Endometrial microvascular endothelial cells (primary cell): ENCODE data around the gene CCNY. TPM values are rescaled to one million over a fixed set of nuclear protein-coding genes. Genes with fewer than 3 reads are reported as not detected.

Experiments used
- in situ Hi-C: cut with HindIII; loops from 2 replicates; pipeline ENCODE4 v1.10.0; 2017; ENCODE audit warnings: low sequenced_read_pairs, low pct_unique_long_range_greater_than_20kb; ENCODE audit errors: inconsistent ontology term
- total RNA-seq: library from RNA; depleted of rRNA; stranded (reverse); fragments of >200 nt; gene quantifications from one replicate; pipeline ENCODE4 v1.2.3, GENCODE V29; 2015; ENCODE audit errors: inconsistent ontology term

CCNY gene
- total RNA-seq, 1 donor from 2014 or later, result 54.7 TPM

DNA sequence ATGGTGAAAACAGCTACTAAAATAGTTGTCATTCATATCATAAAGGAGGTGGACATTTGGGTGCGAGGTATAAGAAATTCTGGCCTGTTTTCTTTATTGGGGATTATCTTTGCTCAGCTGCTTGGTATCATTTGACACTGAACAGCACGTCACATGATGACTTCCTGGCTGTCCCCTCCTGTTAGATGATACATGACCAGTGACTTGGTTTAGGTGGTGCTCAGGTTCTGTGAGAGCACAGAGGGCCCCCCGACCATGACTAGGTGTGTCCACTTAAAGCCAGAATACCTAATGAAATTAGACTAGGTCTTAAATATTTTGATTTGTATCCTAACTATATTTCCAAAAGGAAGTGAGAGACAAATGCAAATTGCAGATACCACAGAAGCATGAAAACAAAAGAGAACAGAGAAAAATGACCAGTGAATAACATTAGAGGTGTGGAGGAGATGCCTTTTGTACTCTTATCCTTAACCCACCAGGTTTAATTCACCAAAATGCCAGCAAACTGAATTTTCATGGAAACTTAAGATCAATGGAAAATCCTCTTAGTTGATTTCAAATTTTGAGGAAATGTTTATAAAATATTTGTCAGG lies 218.2 kb downstream of the CCNY start:
- in situ Hi-C loops, result no loop called here

DNA sequence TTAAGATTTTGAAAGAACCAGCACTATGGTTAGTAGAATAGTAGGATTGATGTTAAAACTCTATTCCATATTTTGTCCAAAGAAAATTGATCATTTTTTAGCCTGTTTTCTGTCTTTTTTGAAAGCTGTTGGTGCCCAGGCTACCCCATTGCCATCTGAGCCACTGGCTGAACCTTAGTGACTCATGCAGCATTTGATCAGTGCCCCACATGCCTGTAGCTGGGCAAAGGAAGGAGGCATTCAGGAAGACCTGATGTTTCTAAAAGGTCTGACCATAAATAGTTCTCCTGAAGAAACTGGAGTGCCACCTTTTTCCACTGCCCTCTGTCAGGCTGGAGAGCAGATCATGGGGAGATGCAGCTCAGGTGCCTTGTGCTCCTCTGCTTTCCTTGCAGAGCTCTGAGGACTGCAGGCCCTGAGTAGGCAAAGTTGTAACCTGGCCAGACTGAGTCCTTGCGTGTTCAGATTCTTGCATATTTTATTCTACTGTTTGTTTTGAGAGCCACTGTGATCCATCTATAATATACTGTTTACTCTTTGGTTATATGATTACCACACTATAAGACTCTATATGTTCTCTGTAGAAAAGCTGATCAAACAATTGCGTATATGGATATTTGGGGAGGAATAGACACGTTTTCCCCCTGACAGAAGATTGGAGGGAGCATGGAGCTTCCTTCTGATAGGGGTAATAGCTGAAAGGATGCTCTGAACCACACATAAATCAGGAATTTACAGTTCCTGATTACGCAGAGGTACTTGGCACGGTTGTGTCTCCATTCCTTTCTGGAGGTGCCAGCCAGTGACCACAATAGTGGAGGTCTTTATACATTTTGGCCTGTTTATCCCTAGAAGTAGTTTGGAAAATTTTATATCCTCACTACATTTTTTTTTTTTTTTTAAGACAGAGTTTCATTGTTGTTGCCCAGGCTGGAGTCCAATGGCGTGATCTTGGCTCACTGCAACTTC lies 219.9 kb downstream of the CCNY start:
- in situ Hi-C loops, result no loop called here

GRCh38 chr10:35558276-35558675 lies 222.0 kb downstream of the CCNY start:
- in situ Hi-C loops, result no loop called here

GRCh38 chr10:35559416-35559815 lies 223.1 kb downstream of the CCNY start:
- in situ Hi-C loops, result no loop called here

GRCh38 chr10:35561715-35562114 lies 225.4 kb downstream of the CCNY start:
- in situ Hi-C loops, result no loop called here

DNA sequence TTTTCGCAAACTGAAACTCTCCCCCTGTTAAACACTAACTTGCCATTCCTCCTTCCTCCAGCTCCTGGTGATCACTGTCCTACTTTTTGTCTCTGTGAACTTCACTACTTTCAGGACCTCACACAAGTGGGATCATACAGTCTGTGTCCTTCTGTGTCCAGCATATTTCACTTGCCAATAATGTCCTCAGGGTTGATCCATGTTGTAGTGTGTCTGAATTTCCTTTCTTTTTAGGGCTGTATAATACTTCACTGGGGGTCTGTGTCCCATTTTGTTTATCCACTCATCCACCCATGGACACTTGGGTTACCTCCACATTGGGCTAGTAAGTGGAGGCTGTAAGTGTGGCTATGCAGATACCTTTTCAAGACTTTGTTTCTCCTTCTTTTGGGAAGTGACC lies 226.1 kb downstream of the CCNY start:
- in situ Hi-C loops, result no loop called here

DNA sequence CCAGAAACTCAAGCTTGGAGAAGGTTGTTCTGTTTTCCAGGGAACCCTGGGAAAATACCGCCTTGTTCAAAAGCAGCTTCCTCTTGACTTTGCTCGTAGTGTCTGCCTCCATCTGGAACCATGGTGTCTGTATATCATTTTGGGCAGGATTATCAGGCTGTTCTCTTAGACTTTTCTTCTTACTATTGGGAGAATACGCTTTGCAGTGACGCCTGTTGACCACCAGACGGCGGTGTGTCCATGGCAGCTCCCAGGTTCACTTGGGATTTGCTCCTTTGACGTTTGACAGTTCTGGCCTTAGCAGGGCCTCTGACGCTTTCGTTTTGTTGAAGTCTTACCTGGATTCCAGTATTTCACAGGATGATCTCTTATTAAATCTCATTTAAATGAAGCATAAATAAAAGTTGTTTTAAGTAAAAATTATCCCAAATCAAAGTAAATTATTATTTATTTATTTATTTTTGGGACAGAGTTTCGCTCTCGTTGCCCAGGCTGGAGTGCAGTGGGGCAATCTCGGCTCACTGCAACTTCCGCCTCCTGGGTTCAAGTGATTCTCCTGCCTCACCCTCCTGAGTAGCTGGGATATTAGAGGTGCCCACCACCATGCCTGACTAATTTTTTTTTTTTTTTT lies 227.1 kb downstream of the CCNY start:
- in situ Hi-C loops, result no loop called here

DNA sequence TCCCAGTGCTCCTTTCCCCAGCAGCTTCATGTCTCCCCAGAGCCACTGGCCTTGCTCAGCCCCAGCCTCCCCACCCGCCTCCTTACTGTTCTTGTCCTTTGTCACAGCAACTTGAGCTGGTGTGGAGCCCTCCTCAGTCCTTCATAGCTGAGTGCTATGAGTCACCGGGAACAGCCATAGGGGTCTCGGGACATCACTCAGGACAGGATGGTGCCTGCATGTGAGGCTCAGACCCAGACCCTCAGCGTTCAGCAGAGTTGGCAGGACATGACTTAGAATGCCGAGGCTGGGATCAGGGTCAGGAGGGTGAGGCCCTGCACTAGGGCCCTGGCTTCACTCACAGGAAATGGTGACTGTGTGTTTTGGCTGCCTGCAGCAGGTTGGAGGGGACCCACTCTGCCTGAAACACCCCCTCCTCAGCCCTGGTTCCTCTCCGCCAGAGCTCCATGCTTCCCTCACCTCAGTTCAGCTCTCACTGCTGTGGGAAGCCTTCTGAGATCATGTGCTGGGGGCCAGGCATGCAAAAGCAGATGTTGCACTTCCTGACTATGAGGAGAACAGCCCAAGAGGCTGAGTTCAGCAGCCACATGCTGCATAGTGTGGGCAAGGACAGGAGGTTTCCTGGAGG lies 228.1 kb downstream of the CCNY start:
- in situ Hi-C loops, result no loop called here

- in situ Hi-C loops, result no loop called here
Observed at GRCh38 chr10:35565602-35566081, 229.3 kb downstream of the CCNY start.

GRCh38 chr10:35567951-35568350 lies 231.6 kb downstream of the CCNY start:
- in situ Hi-C loops, result no loop called here

GRCh38 chr10:35568483-35569015 lies 232.2 kb downstream of the CCNY start:
- in situ Hi-C loops, result no loop called here

GRCh38 chr10:35569111-35569707 lies 232.9 kb downstream of the CCNY start:
- in situ Hi-C loops, result no loop called here

DNA sequence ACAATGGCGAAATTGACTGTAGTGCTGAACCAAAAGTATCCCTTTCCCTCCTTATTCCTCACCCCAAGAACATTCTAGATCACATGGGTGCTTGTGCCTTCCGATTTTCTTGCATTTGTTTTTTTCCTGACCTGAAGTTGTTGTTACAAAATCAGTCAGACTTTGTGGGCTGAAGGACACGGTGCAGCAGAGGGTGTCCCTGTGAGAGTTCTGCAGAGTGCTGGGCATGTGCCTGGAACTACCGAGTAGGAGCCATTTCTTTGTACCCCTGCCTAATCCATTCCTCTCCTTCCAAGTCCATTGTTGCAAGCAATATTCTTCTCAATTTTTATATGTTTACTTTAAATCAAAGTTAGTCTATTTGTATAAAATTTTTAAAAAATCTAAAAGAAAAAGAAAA lies 233.5 kb downstream of the CCNY start:
- in situ Hi-C loops, result no loop called here

DNA sequence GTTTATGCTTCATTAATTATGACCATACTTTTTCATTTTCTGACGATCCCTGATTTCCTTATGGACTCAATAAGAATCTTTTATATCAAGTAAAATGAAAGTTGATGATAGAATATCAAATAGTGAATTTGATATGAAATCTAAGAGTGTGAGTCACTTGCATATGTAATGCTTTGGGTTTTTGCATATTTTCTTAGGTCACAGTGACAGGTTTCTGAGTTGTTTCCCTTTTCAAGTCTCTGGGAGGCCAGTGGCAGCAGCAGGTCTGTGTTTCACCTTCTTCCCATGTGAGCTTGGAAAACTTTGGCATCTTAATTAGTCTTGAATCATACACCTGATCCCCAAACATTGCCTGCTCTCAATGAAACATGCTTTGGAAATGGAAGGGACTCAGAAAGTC lies 234.1 kb downstream of the CCNY start:
- in situ Hi-C loops, result no loop called here

GRCh38 chr10:35572583-35572982 lies 236.3 kb downstream of the CCNY start:
- in situ Hi-C loops, result no loop called here

- in situ Hi-C loops, result no loop called here
Observed at GRCh38 chr10:35573796-35574195, 237.5 kb downstream of the CCNY start.

GRCh38 chr10:35574924-35575352 lies 238.6 kb downstream of the CCNY start:
- in situ Hi-C loops, result no loop called here

DNA sequence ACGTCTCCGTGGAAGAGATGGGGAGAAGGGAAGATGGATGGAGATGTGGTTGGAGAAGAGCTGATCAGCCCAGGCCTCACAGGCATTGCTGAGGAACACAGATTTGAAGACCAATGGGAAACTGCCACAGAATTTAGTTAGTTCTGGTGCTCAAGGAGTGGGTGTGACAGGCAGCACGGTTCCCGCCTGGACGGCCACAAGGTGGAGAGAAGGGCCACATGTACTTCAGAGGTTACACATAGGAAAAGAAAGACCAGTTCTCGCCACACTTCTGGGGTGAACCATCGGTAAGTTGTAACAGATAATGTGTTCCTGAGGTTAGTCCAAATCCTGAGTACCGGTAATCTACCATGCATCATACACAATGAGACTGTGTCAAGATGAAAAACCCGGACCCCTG lies 239.3 kb downstream of the CCNY start:
- in situ Hi-C loops, result no loop called here

DNA sequence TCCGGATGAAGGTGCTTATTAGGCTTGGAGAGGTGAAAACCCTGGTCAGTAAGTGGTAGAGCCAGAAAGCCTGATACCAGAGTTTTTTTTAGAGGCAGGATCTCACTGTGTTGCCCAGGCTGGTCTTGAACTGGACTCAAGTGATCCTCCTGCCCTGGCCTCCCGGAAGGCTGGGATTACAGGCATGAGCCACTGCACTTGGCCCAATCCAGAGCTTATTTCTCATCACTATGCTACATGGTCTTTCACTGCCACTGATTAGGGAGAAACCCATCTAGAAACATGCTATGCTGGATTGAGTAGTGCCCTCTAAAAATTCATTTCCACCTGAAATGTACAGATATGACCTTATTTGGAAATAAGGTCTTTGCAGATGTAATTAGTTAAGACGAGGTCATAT lies 240.4 kb downstream of the CCNY start:
- in situ Hi-C loops, result no loop called here
